BE2C (cell line): Measurements from ENCODE around the gene PRPF19.

Source experiments
- DNase-seq: peaks from one replicate; pipeline ENCODE4 v3.0.0-alpha.2; 2020
- H3K27me3 ChIP-seq: fragments of 250-450 bp; sonication (Bioruptor Pico); 2 replicates; pipeline ENCODE4 v1.5.1; 2020; ENCODE audit warnings: mild to moderate bottlenecking
- H3K36me3 ChIP-seq: fragments of 250-450 bp; sonication (Bioruptor Pico); 2 replicates; pipeline ENCODE4 v1.5.1; 2020; ENCODE audit warnings: mild to moderate bottlenecking
- H3K4me1 ChIP-seq: fragments of 250-450 bp; sonication (Bioruptor Pico); 2 replicates; pipeline ENCODE4 v1.5.1; 2020
- H3K4me3 ChIP-seq: 2 replicates; pipeline ENCODE4 v1.5.1; 2011; ENCODE audit warnings: low read depth, low read length
- H3K9me3 ChIP-seq: fragments of 250-450 bp; sonication (Bioruptor Pico); 2 replicates; pipeline ENCODE4 v1.5.1; 2020
- TF ChIP-seq, protein P1 (sequence below): IDR thresholded peaks from 2 replicates; pipeline ENCODE4 v1.5.1; 2012; ENCODE audit warnings: mild to moderate bottlenecking, low read depth, low read length

The PRPF19 gene

DNA sequence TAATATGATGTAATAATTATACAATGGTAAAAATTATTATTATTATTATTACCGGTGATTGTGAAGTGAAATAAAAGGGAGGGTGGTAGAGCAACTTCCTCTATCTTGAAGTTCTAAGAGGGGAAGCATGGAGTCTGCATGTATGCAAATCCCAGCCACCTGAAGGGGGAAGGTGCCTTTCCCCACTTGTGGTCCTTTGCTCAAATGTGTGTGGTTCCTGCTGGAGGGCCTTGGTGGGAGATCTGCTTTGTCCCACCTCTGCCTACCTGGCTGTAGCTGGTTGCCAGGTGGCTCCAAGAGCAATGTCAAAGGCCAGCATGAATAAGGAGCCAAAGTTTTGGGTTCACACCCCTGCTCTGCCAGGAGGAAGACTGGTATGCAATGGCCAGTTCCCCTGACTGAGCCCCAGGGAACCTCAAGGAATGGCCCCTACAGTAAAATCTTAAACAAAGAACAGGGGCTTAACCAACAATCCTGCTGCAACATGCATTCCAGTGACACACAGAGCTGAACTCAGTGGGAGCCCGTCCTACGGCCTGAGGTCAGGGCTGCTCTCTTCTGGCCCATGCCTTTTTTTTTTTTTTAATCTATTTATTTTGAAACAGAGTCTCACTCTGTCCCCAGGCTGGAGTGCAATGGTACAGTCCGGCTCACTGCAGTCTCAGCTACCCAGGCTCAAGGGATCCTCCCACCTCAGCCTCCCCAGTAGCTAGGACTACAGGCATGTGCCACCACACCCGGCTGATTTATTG is 26.4 kb upstream of the PRPF19 start:
- H3K9me3 ChIP-seq = no peaks in the 10 kb centered on the region
- DNase-seq = no peak
- H3K4me3 ChIP-seq = no peak overlapping the region
- H3K27me3 ChIP-seq = no peaks in the 10 kb centered on the region
- H3K4me1 ChIP-seq = no peaks in the 10 kb centered on the region
- TF ChIP-seq, protein P1, sequence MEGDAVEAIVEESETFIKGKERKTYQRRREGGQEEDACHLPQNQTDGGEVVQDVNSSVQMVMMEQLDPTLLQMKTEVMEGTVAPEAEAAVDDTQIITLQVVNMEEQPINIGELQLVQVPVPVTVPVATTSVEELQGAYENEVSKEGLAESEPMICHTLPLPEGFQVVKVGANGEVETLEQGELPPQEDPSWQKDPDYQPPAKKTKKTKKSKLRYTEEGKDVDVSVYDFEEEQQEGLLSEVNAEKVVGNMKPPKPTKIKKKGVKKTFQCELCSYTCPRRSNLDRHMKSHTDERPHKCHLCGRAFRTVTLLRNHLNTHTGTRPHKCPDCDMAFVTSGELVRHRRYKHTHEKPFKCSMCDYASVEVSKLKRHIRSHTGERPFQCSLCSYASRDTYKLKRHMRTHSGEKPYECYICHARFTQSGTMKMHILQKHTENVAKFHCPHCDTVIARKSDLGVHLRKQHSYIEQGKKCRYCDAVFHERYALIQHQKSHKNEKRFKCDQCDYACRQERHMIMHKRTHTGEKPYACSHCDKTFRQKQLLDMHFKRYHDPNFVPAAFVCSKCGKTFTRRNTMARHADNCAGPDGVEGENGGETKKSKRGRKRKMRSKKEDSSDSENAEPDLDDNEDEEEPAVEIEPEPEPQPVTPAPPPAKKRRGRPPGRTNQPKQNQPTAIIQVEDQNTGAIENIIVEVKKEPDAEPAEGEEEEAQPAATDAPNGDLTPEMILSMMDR = no peak
- H3K36me3 ChIP-seq = peaks cover 13% of the 10 kb centered on the region

DNA sequence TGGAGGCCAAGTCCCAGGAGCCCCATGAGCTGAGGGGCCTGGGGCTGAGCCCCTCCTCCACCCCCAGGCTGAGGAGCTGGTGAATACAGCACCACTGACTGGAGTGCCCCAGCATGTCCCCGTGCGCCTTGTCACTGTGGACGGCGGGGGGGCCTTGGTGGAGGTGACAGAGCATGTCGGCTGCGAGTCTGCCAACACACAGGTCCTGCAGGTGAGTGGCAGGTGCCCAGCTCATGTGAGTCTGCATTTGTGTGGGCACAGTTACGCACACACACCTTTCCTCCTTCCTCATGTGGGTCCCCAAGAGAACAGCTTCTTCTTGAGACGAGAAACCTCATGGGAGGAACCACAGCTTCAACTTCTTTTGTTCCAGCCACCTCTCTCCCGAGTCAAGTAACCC is 25.5 kb upstream of the PRPF19 start:
- Histone ChIP-seq H3K27me3 (no peaks in the 10 kb centered on the region), H3K36me3 (peaks cover 16% of the 10 kb centered on the region), H3K4me1 (no peaks in the 10 kb centered on the region), H3K9me3 (no peaks in the 10 kb centered on the region), H3K4me3 (no peak overlapping the region)
- TF ChIP-seq, protein P1 = no peak
- DNase-seq = no peak

DNA sequence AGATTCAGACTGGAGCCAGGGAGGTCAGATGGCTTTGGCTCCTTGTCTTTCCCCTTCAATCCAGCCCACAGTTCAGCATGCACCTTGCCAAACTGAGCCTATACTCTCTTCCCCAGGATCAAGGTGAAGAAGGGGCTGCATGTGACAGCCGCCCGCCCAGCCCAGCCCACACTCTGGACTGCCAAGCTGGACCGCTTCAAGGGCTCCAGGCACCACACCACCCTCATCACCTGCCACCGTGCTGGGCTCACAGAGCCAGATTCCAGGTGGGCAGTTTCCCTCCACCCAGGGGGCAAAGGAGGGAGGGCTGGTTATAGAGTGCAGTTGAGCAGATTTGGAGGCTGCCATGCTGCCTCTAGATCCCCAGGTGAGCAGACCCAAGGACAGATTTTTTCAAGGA is 24.0 kb upstream of the PRPF19 start:
- Histone ChIP-seq H3K9me3 (no peaks in the 10 kb centered on the region), H3K4me3 (no peak overlapping the region), H3K4me1 (no peaks in the 10 kb centered on the region), H3K36me3 (peaks cover 16% of the 10 kb centered on the region), H3K27me3 (no peaks in the 10 kb centered on the region)
- DNase-seq = no peak
- TF ChIP-seq, protein P1 = no peak

GRCh38 chr11:60929764-60930163 is 23.4 kb upstream of the PRPF19 start:
- Histone ChIP-seq H3K9me3 (no peaks in the 10 kb centered on the region), H3K27me3 (no peaks in the 10 kb centered on the region), H3K4me1 (no peaks in the 10 kb centered on the region), H3K4me3 (no peak overlapping the region), H3K36me3 (peaks cover 14% of the 10 kb centered on the region)
- no peak for DNase-seq
- TF ChIP-seq, protein P1 = no peak

GRCh38 chr11:60928563-60929001 is 22.2 kb upstream of the PRPF19 start:
- Histone ChIP-seq H3K4me3 (no peak overlapping the region), H3K36me3 (peaks cover 14% of the 10 kb centered on the region), H3K9me3 (no peaks in the 10 kb centered on the region), H3K27me3 (no peaks in the 10 kb centered on the region), H3K4me1 (peaks cover 3% of the 10 kb centered on the region; the same call in 1 of the 2 replicates)
- no peak for DNase-seq
- TF ChIP-seq, protein P1 = no peak

DNA sequence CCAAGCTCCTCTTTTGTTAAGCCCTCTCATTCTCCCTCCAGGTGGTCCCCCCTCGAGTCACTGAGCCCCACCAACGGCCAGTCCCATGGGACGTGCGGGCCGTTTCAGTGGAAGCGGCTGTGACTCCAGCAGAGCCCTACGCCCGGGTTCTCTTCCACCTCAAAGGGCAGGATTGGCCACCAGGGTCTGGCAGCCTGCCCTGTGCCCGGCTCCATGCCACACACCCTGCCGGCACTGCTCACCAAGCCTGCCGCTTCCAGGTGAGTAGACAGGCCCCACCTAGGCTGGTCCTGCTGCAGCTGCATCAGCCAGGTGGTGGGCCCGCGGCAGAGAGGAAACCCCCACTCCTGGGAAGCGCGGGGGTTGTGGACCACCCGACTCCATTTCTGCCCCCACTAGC is 21.2 kb upstream of the PRPF19 start:
- H3K4me1 ChIP-seq = peaks cover 3% of the 10 kb centered on the region; the same call in 1 of the 2 replicates
- H3K9me3 ChIP-seq = no peaks in the 10 kb centered on the region
- H3K4me3 ChIP-seq = no peak overlapping the region
- no peaks in the 10 kb centered on the region for H3K27me3 ChIP-seq
- TF ChIP-seq, protein P1 = no peak
- peaks cover 14% of the 10 kb centered on the region for H3K36me3 ChIP-seq
- no peak for DNase-seq
